Keratinocyte (primary cell): ENCODE measurements around the gene SLC6A3. TPM values are rescaled to one million over a fixed set of nuclear protein-coding genes. Genes with fewer than 3 reads are reported as not detected.

Experiments used
- DNase-seq: peaks from one replicate; pipeline ENCODE4 v3.0.0-alpha.2; 2011; ENCODE audit warnings: low read depth, missing footprints, low spot score
- FAIRE-seq: peaks from 2 replicates; lab custom pipeline; 2011; peaks lifted over from hg19 to GRCh38; lab: Jason Lieb, UNC
- H2AFZ ChIP-seq: 2 replicates; pipeline ENCODE4 v1.6.0; 2012; ENCODE audit warnings: low read length, control low read depth, inconsistent platforms; ENCODE audit not compliant: control insufficient read depth
- H3K27ac ChIP-seq: 2 replicates; pipeline ENCODE4 v1.5.1; 2011; ENCODE audit warnings: low read length; ENCODE audit not compliant: control insufficient read depth, insufficient read depth
- H3K27me3 ChIP-seq: 3 replicates; pipeline ENCODE4 v1.6.0; 2011; ENCODE audit warnings: low read length; ENCODE audit not compliant: control insufficient read depth, insufficient read depth; ENCODE audit errors: extremely low read depth
- H3K36me3 ChIP-seq, 2 experiments: 2 replicates in 1 of 2; 3 replicates in 1 of 2; pipeline ENCODE4 v1.5.1; 2011; ENCODE audit warnings: low read length in 2 of 2, mild to moderate bottlenecking in 1 of 2; ENCODE audit not compliant: control insufficient read depth in 2 of 2, insufficient read depth in 2 of 2; ENCODE audit errors: extremely low read depth in 1 of 2
- H3K4me1 ChIP-seq: 3 replicates; pipeline ENCODE4 v1.5.1; 2011; ENCODE audit warnings: low read length; ENCODE audit not compliant: control insufficient read depth, insufficient read depth; ENCODE audit errors: extremely low read depth
- H3K4me2 ChIP-seq: 3 replicates; pipeline ENCODE4 v1.6.0; 2011; ENCODE audit warnings: low read depth, low read length; ENCODE audit not compliant: control insufficient read depth, insufficient read depth; ENCODE audit errors: extremely low read depth
- H3K4me3 ChIP-seq, 3 experiments: fragments of 200-600 bp in 1 of 3; sonication (generic) in 1 of 3; 2 replicates in 2 of 3; 3 replicates in 1 of 3; pipeline ENCODE4 v1.5.1; 2011 to 2016; ENCODE audit warnings: low read length in 3 of 3, mild to moderate bottlenecking in 3 of 3, control low read depth in 2 of 3, inconsistent platforms in 1 of 3, low read depth in 1 of 3, mixed read lengths in 1 of 3, mixed run types in 1 of 3, moderate library complexity in 1 of 3; ENCODE audit not compliant: control insufficient read depth in 2 of 3, insufficient read depth in 2 of 3; ENCODE audit errors: extremely low read depth in 1 of 3
- H3K79me2 ChIP-seq: 2 replicates; pipeline ENCODE4 v1.6.0; 2012; ENCODE audit warnings: low read length; ENCODE audit not compliant: control insufficient read depth, insufficient read depth
- H3K9ac ChIP-seq: 3 replicates; pipeline ENCODE4 v1.6.0; 2011; ENCODE audit warnings: low read length; ENCODE audit not compliant: control insufficient read depth, insufficient read depth; ENCODE audit errors: extremely low read depth
- H3K9me1 ChIP-seq: 3 replicates; pipeline ENCODE4 v1.6.0; 2011; ENCODE audit warnings: low read length; ENCODE audit not compliant: control insufficient read depth, insufficient read depth; ENCODE audit errors: extremely low read depth
- H3K9me3 ChIP-seq: 2 replicates; pipeline ENCODE4 v1.5.1; 2012; ENCODE audit warnings: low read depth, low read length; ENCODE audit not compliant: control insufficient read depth
- H4K20me1 ChIP-seq: 3 replicates; pipeline ENCODE4 v1.6.0; 2011; ENCODE audit warnings: low read length; ENCODE audit not compliant: control insufficient read depth, insufficient read depth; ENCODE audit errors: extremely low read depth
- EZH2 ChIP-seq: IDR thresholded peaks from one replicate; pipeline ENCODE4 v1.6.1; 2012; ENCODE audit warnings: inconsistent platforms, mild to moderate bottlenecking, low read length, moderate library complexity
- dilution Hi-C: fragments of 300-500 bp; cut with MboI; formaldehyde crosslinking; loops from one replicate; pipeline ENCODE4 v1.7.0; 2020; ENCODE audit warnings: low sequenced_read_pairs; ENCODE audit not compliant: extremely low pct_ligation_motif_present
- polyA plus RNA-seq, 5 experiments: library from polyadenylated mRNA; depleted of rRNA in 3 of 5; stranded (reverse) in 3 of 5; stranded (forward) in 1 of 5; unstranded in 1 of 5; fragments of >200 nt; gene quantifications; 1 replicate in 1 of 5; 2 replicates in 3 of 5; 3 replicates in 1 of 5; pipeline versions ENCODE4 v1.2.1 to v1.2.3, GENCODE V29; 2011 to 2012; ENCODE audit warnings: missing spikeins in 2 of 5, low read depth in 1 of 5, low replicate concordance in 1 of 5
- TF ChIP-seq, protein P1 (sequence below), 3 experiments: IDR thresholded peaks in 1 of 3; conservative IDR thresholded peaks in 1 of 3; optimal IDR thresholded peaks in 1 of 3; 2 replicates in 2 of 3; 3 replicates in 1 of 3; pipeline versions ENCODE3 to v1.5.1; 2011; ENCODE audit warnings: low read length in 3 of 3, mild to moderate bottlenecking in 3 of 3, moderate library complexity in 2 of 3, control low read depth in 1 of 3, inconsistent platforms in 1 of 3; ENCODE audit not compliant: insufficient read depth in 2 of 3; ENCODE audit errors: extremely low read depth in 1 of 3

Gene SLC6A3
- polyA plus RNA-seq, 1 donor (not counting 4 experiments of a cell fraction or from before 2014, with no cell fraction given): 0.03 TPM

DNA sequence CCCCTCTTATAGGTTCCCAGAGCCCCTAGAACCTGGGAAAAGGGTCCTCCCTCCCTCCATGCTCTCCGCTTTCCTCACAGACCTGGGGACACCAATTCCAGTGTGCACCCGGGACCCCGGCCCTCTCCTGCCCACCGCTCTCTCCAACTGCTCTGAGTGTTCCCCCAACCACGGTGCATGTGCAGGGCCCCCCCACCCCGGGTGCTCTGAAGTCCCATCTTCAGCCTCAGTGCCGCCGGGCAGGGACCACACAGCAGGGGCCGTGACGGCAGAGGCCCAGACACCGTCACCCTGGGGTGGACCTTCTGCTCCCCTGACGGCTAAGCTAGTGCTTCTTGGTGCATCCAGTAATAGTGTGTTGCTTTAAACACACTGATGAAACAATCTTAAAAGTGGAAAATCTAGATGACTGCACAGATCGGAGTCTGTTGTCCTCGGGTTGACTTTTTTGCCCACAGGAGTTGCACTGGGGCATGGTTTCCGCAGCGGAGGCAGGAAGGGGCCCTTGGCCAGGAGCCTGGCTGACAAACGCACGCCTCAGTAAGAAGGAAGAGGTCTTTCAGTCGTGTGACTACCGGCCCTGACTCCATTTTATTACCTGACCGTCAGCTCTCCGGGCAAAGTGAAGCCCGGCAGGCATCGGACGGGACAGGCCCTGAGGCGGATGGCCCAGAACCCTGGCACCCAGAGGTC is 36.2 kb upstream of the SLC6A3 start:
- Histone ChIP-seq H3K4me3 (no peak overlapping the region), H3K27me3 (no peaks in the 10 kb centered on the region), H4K20me1 (no peaks in the 10 kb centered on the region), H3K9ac (no peak overlapping the region), H2AFZ (no peak overlapping the region), H3K9me1 (no peaks in the 10 kb centered on the region), H3K4me2 (no peak overlapping the region), H3K79me2 (no peaks in the 10 kb centered on the region), H3K36me3 (peaks cover 12 to 28% of the 10 kb centered on the region in 2 experiments), H3K9me3 (no peaks in the 10 kb centered on the region), H3K27ac (no peak overlapping the region), H3K4me1 (no peaks in the 10 kb centered on the region)
- dilution Hi-C loops: no loop called here
- no peak for FAIRE-seq
- TF ChIP-seq, protein P1, sequence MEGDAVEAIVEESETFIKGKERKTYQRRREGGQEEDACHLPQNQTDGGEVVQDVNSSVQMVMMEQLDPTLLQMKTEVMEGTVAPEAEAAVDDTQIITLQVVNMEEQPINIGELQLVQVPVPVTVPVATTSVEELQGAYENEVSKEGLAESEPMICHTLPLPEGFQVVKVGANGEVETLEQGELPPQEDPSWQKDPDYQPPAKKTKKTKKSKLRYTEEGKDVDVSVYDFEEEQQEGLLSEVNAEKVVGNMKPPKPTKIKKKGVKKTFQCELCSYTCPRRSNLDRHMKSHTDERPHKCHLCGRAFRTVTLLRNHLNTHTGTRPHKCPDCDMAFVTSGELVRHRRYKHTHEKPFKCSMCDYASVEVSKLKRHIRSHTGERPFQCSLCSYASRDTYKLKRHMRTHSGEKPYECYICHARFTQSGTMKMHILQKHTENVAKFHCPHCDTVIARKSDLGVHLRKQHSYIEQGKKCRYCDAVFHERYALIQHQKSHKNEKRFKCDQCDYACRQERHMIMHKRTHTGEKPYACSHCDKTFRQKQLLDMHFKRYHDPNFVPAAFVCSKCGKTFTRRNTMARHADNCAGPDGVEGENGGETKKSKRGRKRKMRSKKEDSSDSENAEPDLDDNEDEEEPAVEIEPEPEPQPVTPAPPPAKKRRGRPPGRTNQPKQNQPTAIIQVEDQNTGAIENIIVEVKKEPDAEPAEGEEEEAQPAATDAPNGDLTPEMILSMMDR (optimal IDR thresholded peaks at IDR 0.05 in 1 of 3, IDR thresholded peaks at IDR 0.05 in 1 of 3, conservative IDR thresholded peaks at IDR 0.05 in 1 of 3; ENCODE audit: extremely low read depth in 1 of 3, insufficient read depth in 2 of 3, low read length in 3 of 3): no peak
- TF ChIP-seq EZH2: no peak
- no peak for DNase-seq

GRCh38 chr5:1480806-1481205 is 35.6 kb upstream of the SLC6A3 start:
- TF ChIP-seq, protein P1 (optimal IDR thresholded peaks at IDR 0.05 in 1 of 3, IDR thresholded peaks at IDR 0.05 in 1 of 3, conservative IDR thresholded peaks at IDR 0.05 in 1 of 3; ENCODE audit: extremely low read depth in 1 of 3, insufficient read depth in 2 of 3, low read length in 3 of 3): no peak
- TF ChIP-seq EZH2: no peak
- Histone ChIP-seq H3K79me2 (no peaks in the 10 kb centered on the region), H3K4me3 (no peak overlapping the region), H3K36me3 (peaks cover 12 to 27% of the 10 kb centered on the region in 2 experiments), H3K4me2 (no peak overlapping the region), H3K9ac (no peak overlapping the region), H3K9me1 (no peaks in the 10 kb centered on the region), H3K27me3 (no peaks in the 10 kb centered on the region), H2AFZ (no peak overlapping the region), H4K20me1 (no peaks in the 10 kb centered on the region), H3K27ac (no peak overlapping the region), H3K4me1 (no peaks in the 10 kb centered on the region), H3K9me3 (no peaks in the 10 kb centered on the region)
- dilution Hi-C loops: no loop called here
- FAIRE-seq (no peak), DNase-seq (no peak)
